Stimulated activated CD8-positive, alpha-beta memory T cell treated with anti-CD3 and anti-CD28 coated beads, Interleukin-4, amount 100 ng/mL, for 4 hours (primary cell): ENCODE measurements around the gene NID1.
"Not testable (repeated sequence)": the region's sequence is repeated elsewhere in the genome, so short reads cannot be mapped to it uniquely, and the experiment has no call there.

Source experiments
- DNase-seq, 2 donors: peaks; one replicate each; pipeline ENCODE4 v3.0.0-alpha.2; 2020; ENCODE audit warnings: low read depth in 2 of 2, low spot score in 1 of 2

Gene NID1

DNA sequence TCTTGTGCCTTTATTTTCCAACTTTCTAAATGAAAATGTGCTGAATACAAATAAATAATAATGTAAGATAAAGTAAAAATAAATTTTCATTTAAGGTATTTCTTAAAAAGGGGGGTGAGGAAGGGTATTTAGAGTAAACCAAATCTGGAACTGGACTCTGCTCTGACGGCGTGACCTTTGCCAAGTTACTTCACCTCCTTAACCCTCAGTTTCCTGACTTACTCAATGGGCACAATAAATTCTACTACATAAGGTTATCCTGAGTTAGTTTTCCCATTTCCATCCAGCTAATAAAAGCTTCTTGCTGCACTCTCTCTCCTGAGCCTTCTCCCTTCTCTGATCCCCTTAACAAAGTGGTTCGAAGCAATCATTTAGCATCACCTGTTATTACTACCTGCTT lies 93.9 kb downstream of the NID1 start:
- no peak for DNase-seq

DNA sequence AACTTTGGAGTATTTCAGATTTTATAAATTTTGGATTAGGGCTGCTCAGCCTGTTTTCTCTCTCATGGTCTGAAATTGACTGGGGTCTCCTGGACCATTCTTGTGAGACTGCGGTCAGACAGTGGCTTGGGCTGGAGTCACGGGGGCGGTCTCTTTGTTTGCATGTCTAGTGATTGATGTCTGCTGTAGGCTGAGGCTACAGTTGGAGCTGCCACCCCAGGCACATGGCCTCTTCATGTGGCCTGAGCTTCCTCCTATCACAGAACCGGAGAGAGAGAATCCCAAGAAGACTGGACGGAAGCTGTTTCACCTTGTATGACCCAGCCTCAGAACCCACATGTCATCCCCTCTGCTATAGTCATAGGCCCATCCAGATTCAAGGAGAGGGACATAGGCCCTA lies 96.1 kb downstream of the NID1 start:
- DNase-seq = no peak

DNA sequence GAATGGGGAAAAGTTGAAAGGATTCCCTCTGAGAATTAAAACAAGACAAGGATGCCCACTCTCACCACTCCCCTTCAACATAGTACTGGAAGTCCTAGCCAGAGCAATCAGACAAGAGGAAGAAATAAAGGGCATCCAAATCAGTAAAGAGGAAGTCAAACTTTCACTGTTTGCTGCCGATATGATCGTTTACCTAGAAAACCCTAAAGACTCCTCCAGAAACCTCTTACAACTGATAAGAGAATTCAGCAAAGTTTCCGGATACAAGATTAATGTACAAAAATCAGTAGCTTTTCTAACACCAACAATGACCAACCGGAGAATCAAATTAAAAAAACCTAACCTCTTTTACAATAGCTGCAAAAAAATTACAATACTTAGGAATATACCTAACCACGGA lies 98.8 kb downstream of the NID1 start:
- DNase-seq = not testable (repeated sequence)

DNA sequence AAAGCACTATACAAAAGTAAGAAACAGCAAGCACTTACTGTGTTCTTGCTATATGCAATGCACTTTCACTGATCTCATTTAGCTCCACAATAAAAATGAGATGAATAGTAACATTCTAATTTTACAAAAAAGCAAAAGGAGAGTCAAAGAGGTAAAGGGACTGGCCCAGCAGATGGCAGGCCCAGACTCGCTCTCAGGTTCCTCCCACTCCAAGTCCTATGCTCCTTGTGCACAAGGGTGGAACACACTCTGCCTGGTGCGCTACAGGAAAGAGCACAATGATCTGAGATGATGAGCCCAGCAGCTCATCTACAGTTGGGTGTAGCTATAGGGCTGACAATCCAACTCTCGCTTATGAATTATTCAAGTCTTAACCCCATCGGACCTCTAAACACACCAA lies 104.1 kb downstream of the NID1 start:
- no peak for DNase-seq

DNA sequence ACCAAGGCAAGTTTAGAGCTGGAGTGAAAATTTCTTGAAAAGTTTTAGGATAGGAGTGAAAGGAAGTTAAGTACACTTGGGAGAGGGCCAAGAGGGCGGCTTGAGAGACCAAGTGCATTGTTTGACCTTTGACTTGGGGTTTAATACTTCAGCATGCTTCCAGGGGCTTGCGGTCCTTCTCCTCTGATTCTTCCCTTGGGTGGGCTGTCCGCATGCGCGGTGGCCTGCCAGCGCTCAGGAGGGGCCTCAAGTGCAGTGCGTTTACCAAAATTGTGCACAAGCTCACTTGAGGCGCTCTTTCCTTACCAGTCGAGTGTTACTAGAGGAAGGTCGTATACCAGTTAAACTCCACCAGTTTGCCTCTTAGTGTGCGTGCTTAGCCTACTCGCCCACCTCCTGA lies 106.9 kb downstream of the NID1 start:
- no peak for DNase-seq

DNA sequence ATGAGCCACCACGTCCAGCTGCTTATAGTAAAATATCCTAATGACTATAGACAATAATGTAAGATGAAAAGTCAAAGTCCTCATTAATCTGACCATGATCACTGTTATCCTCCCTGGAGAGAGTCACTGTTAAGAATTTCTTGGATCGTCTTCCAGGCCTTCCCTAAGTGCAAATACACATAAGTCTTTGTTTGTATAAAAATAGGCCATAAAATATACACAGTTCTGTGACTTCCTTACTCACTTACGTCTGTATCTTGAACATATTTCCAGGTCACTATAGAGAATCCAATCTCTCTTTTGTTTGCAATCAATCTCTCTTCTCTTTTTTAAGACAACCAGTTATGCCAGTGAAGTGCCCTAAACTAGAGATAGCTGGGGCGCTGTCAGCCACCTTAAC lies 109.1 kb downstream of the NID1 start:
- DNase-seq = no peak

DNA sequence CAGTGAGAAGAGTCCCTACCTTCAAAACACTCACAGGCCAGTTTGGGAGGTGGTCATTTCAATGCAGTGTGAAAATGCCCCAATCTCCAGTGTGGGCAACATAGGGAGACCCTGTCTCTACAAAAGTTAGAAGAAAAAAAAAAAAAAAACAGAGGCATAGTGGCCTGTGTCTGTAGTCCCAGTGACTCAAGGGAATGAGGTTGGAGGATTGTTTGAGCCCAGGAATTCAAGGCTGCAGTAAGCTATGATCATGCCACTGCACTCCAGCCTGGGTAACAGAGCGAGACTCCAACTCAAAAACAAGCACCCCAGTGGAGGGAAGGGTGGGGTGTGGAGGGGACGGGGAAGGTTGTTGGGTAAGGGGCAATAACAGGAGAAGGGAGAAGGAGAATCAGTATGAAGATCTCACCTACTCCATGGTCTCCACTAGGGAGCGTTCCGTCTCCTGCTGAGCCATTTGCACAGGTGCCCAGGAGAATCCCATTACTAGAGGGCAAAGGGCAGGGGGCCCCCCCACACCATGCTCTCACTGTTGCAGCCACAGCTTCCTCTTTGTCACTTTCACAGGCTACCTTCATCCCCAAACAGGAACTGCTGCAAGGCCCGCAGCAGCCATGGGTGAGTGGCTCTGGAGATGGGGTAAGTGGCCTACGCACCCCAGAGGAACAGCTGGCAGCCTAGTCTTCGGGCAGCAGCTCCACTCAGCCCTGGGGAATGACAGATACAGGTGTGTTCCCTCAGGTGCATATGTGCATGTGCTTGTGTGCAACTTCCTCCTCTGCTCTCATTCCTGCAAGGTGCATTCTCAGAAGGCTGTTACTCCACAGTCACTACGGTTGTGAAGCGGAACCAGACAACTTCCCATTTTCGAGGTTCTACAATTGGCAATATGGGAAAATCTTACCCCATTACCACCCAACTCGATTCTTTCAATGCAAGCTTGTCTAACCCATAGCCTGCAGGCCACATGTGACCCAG lies 110.3 kb downstream of the NID1 start:
- DNase-seq = peak in 1 of 2 donors; percentile 18

DNA sequence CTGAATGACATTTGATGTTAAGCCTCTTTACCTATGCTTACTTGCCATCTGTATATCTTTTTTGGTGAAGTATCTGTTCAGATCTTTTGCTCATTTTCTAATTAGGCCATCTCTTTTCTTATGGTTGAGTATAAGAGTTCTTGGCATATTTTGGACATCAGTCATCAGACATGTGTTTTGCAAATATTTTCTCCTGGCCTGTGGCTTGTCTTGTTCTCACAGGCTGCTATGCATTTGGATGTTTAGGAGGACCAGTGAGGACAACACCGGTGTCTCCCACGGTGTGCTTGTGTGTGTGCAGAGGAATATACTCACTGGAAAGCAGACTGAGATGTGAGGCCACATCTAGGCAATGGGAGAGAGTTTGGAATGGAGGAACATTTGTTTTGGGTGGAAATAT lies 111.1 kb downstream of the NID1 start:
- no peak for DNase-seq

DNA sequence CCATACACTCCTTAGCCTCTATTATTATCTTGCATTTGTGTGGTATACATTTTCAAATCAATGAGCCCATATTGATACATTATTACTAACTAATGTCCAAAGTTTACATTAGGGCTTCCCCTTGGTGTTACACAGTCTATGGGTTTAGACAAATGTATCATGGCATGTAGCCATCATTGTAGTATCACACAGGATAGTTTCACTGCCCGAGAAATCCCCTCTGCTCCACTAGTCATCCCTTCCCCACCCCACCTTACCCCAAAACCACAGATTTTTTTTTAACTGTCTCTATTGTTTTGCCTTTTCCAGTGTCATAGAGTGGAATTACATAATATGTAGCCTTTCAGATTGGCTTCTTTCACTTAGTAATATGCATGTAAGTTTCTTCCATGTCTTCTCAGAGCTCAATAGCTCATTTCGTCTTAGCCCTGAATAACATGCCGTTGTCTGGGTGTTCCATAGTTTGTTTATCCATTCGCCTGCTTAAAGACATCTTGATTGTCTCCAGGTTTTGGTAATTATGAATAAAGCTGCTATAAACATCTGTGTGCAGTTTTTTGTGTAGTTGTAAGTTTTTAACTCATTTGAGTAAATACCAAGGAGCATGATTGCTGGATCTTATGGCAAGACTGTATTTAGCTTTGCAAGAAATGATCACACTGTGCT lies 111.8 kb downstream of the NID1 start:
- DNase-seq = no peak

DNA sequence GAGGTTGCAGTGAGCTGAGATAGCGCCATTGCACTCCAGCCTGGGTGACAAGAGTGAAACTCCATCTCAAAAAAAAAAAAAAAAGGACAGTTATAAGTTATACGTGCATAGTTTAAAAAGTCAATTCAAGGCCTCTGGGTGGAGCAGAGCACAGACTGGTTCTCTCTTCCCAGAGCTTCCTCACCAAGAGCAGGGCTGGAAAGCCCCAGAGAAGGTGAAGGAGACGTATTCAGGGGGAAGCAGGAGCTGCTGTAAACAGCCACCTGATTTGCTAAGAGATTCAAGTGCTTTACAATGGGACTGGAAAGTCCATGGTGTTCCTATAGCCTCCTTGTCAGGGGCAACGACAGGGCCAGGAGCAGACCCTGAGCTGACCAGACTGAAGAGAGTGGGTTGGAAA lies 113.2 kb downstream of the NID1 start:
- no peak for DNase-seq

DNA sequence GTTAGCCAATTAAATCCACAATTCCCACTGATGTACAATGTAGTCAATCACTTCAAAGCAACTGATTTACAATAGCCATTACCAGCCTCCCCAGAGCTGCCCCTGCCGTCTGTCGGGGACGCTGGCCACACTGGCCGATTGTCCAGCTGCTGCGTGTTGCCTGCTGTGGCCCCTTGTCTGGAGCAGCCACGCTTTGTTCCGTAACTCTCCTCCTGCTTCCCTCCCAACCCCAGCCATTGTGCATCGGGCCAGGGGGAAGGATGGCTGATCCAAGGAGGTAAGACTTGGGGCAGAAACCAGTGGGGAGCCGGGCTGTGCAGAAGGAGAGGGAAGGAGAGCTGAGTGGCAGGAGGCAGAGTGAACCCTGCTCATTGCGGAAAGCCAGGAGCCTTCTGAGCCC lies 114.6 kb downstream of the NID1 start:
- no peak for DNase-seq

DNA sequence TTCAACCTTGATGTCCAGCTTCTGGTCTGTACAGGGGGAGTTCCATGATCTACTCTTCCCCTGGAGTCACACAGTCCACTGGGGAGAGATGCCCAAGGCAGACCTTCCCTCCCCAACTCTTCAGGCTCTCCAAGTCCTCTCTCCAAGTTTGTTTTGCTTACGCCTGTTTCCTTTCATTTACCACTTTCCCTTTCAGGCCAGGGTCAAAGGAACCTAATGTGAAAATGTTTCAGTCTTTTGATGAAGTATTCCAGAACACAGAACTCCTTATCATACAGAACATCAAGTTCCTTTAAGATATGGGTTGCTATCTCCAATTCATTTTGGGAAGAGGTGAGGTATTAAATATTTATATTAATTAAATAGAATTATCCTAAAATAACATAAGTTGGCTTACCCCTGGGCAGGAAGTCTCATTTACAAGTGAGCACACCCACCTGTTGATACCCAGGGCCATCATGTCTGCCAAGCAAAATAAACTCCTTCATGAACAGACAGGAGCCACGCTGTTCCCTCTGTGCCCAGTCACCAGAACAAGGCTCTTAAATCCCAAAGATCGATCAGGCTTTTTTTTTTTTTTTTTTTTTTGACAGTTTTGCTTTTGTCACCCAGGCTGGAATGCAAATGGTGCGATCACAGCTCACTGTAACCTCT lies 116.0 kb downstream of the NID1 start:
- DNase-seq = no peak

DNA sequence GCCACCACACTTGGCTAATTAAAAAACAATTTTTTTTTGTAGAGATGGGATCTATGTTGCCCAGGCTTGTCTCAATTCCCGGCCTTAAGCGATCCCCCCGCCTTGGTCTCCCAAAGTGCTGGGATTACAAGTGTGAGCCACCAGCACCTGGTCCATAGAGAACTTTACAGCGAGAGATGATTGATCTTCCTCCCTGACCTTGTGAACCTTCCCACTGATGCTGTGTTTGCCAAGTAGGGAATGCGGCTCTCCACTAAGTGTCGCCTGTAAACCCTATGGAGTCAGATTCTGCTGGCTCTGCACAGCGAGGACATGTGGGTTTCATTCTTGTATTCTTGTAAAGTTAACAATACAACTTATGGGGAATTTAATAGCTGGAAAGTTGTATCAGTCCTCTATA lies 116.9 kb downstream of the NID1 start:
- no peak for DNase-seq

DNA sequence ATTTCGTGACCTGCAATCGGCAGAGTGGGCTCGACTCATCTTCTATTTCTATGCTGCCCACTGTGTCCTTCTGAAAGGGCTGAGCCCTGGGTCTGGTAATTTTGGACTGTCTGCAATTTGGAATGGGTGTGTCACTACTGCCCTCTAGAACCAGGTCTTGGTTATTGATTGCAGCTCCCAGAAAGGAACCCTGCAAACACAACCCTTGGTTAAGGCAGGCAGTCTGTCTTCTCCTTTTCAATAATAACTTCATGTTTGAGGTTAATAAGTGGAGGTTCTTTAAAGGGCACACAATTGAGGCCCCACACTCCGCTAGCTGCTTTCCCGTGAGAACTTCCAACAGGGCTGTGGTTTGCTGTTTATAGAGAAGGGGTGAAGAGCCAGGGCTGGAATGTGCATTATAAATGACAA lies 118.3 kb downstream of the NID1 start:
- no peak for DNase-seq

DNA sequence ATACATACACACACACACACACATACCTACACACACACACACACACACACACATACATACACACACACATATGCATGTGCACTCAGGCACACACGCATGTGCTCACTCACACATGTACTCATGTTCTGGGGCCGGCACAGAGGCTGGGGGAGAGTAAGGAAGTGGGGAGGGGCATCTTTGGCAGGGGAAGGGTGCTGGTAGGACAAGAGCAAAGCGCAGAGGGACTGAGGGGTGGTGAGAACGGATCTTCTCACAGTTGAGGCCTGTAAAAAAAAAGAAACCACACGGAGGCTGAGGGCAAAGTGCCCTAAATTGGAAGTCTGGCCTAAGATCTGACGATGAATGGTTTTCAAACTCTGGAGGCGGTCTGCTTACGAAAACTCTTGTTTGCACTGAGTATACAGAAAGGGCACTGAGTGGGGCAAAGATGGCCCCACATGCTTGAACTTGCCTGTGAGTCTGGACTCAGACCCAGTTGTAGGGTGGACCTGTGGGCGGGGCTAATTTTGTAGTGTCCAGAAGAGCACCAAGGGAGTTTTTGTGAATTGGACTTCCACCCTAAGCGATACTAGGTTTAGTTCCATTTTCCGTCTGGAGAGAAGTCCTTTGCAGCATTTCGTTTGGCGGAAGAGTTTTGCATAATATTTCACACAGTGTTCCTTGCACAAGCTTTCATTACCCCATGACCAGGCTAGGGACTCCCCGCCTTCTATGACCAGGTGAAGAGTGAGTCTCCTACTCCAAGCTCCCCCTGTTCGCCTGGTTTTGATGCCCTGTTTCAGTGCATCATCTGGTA lies 118.9 kb downstream of the NID1 start:
- DNase-seq = no peak

DNA sequence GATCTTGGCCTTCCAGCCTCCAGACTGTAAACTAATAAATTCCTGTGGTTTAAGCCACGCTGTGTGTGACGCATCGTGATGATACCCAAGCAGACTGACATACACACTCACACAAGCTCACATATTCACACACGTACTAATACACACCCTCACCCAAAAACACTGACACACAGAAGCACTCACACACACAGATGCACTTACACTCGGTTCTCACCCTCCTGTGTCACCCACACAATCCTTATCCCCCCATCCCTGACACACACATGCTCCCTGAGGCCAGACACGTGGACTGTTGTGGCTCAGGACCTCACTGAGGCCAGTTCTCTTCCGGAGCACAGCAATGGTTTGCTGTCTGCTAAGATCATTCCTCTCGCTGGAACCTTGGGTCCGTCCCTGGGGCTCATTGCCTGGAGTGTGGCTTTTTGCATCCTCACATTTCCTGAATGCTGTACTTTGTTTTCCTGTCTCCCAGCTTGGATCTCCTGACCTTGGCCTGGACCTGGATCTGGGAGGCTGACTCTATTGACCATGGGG lies 121.2 kb downstream of the NID1 start:
- DNase-seq = no peak

DNA sequence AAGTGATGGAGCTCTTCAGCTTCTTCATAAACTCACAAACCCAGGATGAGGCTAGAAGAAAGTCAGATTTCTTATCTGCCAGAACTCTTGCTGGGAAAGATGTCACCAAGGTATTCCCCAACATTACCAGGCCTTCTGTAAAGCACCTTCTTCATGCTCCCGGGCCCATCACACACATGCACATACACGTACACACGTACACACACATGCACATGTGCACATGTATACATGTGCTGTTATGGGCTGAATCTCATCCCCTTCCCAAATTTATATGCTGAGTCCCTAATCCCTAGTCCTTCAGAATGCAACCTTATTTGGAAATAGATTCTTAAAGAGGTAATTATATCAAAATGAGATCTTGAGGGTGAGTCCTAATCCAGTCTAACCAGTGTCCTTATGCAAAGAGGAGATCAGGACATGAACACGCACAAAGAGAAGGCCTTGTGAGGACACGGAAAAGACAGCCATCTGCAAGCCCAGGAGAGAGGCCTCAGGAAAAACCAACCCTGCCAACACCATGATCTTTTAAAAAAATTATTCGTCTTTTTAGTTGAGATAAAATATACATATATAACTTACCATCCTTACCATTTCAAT lies 121.8 kb downstream of the NID1 start:
- no peak for DNase-seq

DNA sequence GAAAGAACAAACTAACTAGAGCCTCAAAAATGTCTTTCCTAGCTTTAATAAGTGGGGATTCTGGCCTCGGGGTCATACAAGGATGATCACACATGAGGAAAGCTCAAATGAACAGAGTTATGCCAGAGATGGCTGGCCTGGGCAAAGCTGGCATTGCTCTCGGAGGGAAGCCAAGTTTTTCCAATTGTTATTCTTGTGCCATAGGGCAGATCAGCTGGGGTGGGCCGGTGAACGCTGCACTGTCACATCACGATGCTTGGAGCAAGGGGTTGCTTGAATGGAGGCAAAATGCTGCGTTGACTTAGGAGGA lies 122.3 kb downstream of the NID1 start:
- DNase-seq = no peak

DNA sequence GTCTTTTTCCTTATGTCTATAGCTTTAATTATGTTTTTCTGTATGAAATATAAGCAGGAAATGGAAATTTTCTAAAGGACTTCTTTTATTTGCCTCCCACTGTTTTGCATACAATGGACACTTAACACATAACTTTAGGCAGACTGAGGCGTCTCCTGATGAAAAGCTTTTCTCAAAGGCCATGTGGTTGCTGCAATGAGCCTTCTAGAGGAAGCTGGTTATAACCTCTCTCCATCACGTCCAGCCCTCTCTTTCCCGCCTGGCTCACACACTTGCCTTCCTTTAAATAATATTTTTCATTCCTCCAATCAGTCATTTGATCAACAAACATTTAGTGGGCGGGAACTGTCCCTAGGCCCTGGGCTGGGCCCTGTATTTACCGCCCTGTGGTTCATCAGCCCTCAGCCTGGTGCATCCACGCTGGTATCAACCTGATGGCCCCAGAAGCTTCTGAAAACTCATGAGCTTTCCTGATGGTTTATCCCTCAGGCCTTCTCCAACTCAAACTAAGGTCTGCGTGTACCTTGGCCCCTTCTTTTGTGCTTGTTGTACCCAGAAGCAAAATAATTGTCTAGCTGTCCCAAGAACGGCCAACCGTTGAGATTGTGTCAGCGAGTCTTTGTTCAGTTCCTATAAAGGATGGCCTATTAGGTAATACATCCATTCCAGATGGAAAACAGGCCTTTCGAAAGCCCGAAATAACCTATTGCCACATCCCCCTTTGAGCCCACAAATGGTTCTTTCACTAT lies 122.8 kb downstream of the NID1 start:
- DNase-seq = no peak

DNA sequence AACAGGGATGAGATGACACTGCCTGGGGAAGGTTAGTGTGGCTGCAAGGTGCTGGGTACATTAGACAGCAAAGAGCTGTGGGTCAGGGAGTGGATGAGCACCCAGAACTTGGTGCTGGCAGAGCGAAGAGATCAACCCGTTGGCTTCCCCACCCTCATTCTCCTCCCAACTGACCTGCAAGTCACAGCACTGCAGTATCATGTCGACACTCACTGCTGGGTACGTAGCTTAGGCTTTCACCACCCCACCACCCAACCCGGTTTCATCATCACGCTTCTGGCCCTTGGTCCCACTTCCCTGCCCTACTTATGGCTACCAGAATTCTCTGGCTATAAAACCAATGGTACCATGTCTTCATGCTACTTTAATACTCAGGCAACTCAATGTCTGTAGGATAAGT lies 124.6 kb downstream of the NID1 start:
- DNase-seq = no peak
